ENCODE data around the gene ARHGEF9.

ARHGEF9 gene

GRCh38 chrX:63785708-63786040, 660 bp upstream of the ARHGEF9 start:
- TF ChIP-seq CTCF (IDR thresholded peaks at IDR 0.05; ENCODE audit: insufficient read depth, low read depth, low read length, missing control alignments), result no peak
- no peak for DNase-seq (ENCODE audit: low read depth)
- peak overlapping the region; percentile 58 for H3K4me3 ChIP-seq (ENCODE audit: low read depth, low read length)

DNA sequence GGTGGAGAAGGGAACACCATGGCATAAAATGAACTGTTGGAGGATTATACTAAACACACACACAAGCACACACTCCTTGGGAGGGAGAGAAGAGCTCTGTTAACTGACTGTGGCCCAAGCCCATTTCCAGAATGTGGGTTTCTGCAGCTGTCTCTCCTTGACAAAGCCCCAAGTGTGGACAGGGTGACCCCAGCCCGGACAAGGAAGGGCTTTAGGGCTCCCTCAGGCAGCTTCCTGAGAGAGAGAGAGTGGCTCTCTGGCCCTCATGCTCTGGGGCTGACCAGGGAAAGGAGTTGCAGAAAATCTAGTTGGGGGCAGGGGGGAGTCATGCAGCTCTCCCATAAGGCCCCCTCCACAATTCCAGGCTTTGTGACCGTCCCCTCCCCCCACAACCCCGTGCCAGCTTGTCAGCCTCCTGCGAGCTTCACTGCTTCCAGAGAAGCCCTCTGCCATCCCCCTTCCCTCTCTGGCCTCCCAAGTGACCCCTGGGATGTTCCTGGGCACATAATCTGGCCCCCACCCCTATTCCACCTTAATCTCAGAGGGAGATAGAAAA, 590 bp downstream of the ARHGEF9 start:
- no peak for DNase-seq (ENCODE audit: low read depth)
- peak overlapping the region; percentile 58 for H3K4me3 ChIP-seq (ENCODE audit: low read depth, low read length)
- TF ChIP-seq CTCF (IDR thresholded peaks at IDR 0.05; ENCODE audit: insufficient read depth, low read depth, low read length, missing control alignments), result no peak

- no peak for TF ChIP-seq CTCF (IDR thresholded peaks at IDR 0.05; ENCODE audit: insufficient read depth, low read depth, low read length, missing control alignments)
- no peak for DNase-seq (ENCODE audit: low read depth)
Observed at GRCh38 chrX:63782515-63782914, 2.5 kb downstream of the ARHGEF9 start.

DNA sequence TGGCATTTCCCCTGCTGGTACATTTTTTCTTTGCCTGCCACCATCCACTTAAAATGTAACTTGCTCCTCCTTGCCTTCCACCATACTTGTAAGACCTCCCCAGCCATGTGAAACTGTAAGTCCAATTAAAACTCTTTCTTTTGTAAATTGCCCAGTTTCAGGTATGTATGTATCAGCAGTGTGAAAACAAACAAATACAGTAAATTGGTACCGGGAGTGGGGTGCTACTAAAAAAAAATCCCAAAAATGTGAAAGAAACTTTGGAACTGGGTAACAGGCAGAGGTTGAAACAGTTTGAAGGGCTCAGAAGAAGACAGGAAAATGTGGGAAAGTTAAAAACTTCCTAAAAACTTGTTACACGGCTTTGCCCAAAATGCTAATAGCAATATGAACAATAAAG, 16.3 kb downstream of the ARHGEF9 start:
- no peak overlapping the region for H3K4me3 ChIP-seq (ENCODE audit: low read depth, low read length)
- TF ChIP-seq CTCF (IDR thresholded peaks at IDR 0.05; ENCODE audit: insufficient read depth, low read depth, low read length, missing control alignments), result no peak
- DNase-seq (ENCODE audit: low read depth), result no peak

More at GRCh38 chrX:63782515-63782914, 2.5 kb downstream of the ARHGEF9 start:
- H3K4me3 ChIP-seq (ENCODE audit: low read depth, low read length), result no peak overlapping the region

DNA sequence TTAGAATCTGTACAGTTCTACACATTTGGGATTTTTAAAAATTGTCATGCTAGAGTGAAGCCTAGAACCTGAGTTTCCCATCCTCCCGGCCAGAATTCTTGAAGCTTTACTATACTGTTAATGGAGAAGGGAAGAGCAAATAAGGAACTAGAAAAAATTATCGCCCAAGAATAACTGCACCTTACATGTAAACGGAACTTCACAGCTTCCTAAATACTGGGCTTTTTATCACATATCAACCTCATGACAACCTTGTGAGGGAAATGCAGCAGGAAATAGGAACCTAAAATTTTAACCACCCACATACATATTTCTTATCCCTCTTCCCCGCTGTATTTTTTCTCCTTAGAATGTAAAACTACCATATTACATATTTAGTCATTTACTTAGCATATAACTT, 19.3 kb downstream of the ARHGEF9 start:
- no peak for TF ChIP-seq CTCF (IDR thresholded peaks at IDR 0.05; ENCODE audit: insufficient read depth, low read depth, low read length, missing control alignments)
- no peak for DNase-seq (ENCODE audit: low read depth)
- no peak overlapping the region for H3K4me3 ChIP-seq (ENCODE audit: low read depth, low read length)

- TF ChIP-seq CTCF (IDR thresholded peaks at IDR 0.05; ENCODE audit: insufficient read depth, low read depth, low read length, missing control alignments), result no peak
- no peak for DNase-seq (ENCODE audit: low read depth)
- no peak overlapping the region for H3K4me3 ChIP-seq (ENCODE audit: low read depth, low read length)
Observed at GRCh38 chrX:63764946-63765345, 20.1 kb downstream of the ARHGEF9 start.

DNA sequence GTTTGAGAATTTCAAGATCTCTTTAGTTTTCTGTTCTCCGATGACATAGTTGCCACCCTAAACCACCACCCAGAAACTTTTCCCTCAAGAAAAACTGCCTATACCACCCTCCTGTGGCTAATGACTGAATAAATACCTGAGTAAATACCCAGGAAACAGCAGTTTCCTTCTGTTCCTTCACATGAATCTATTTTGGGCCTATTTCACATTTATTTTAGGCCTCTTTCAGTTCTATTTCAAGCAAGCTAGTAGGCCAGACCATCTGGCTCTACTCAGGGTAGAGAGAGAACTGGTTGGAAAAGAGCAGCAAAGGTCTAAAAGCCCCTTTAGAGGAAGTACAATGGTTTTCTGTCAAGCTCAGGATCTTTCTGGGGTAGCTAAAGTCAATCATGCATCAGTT, 23.4 kb downstream of the ARHGEF9 start:
- TF ChIP-seq CTCF (IDR thresholded peaks at IDR 0.05; ENCODE audit: insufficient read depth, low read depth, low read length, missing control alignments), result peak; percentile 5
- peak; percentile 61 for DNase-seq (ENCODE audit: low read depth)
- H3K4me3 ChIP-seq (ENCODE audit: low read depth, low read length), result no peak overlapping the region
